GM19035 (cell line): Measurements from ENCODE around the gene SCAF1.
"Not testable (repeated sequence)": the region's sequence is repeated elsewhere in the genome, so short reads cannot be mapped to it uniquely, and the experiment has no call there.

Experiments used
- ATAC-seq: cut with Tn5 transposase; IDR thresholded peaks from one replicate; pipeline ENCODE4 v1.9.1; 2021; ENCODE audit not compliant: unreplicated experiment

Gene SCAF1

GRCh38 chr19:49613374-49613773 lies 28.6 kb upstream of the SCAF1 start:
- no peak for ATAC-seq

- ATAC-seq = no peak
These were observed 27.7 kb upstream of the SCAF1 start for GRCh38 chr19:49614096-49614833.

GRCh38 chr19:49615861-49616260 lies 26.1 kb upstream of the SCAF1 start:
- ATAC-seq = no peak

- no peak for ATAC-seq
These were observed 25.5 kb upstream of the SCAF1 start for GRCh38 chr19:49616532-49616931.

- no peak for ATAC-seq
These were observed 25.1 kb upstream of the SCAF1 start for GRCh38 chr19:49616945-49617344.

GRCh38 chr19:49617860-49618259 lies 24.1 kb upstream of the SCAF1 start:
- not testable (repeated sequence) for ATAC-seq

GRCh38 chr19:49624967-49625910 lies 16.8 kb upstream of the SCAF1 start:
- ATAC-seq = no peak

GRCh38 chr19:49626226-49626625 lies 15.8 kb upstream of the SCAF1 start:
- no peak for ATAC-seq

GRCh38 chr19:49629659-49630058 lies 12.3 kb upstream of the SCAF1 start:
- no peak for ATAC-seq

- no peak for ATAC-seq
These were observed 10.9 kb upstream of the SCAF1 start for GRCh38 chr19:49631014-49631588.

- no peak for ATAC-seq
These were observed 10.3 kb upstream of the SCAF1 start for GRCh38 chr19:49631610-49632192.

GRCh38 chr19:49632576-49632975 lies 9.4 kb upstream of the SCAF1 start:
- ATAC-seq = no peak

GRCh38 chr19:49633273-49633672 lies 8.7 kb upstream of the SCAF1 start:
- ATAC-seq = not testable (repeated sequence)

- ATAC-seq = no peak
These were observed 6.3 kb upstream of the SCAF1 start for GRCh38 chr19:49635530-49636232.

- no peak for ATAC-seq
These were observed 5.6 kb upstream of the SCAF1 start for GRCh38 chr19:49636233-49636932.

GRCh38 chr19:49637821-49638738 lies 3.9 kb upstream of the SCAF1 start:
- no peak for ATAC-seq

- ATAC-seq = no peak
These were observed 2.5 kb upstream of the SCAF1 start for GRCh38 chr19:49639401-49640112.

- ATAC-seq = peak; percentile 53
These were observed 1.7 kb upstream of the SCAF1 start, which contains the start of gene RRAS for GRCh38 chr19:49640113-49640898. Gene RRAS, minus strand, starts transcription at chr19:49640143. Its CDS starts 45 bp downstream, at chr19:49640098.
